Subcutaneous abdominal adipose tissue (tissue), 5 donors: Measurements from ENCODE around the gene CPSF4L.

Experiments used
- H3K27ac ChIP-seq: one replicate; pipeline ENCODE4 v1.7.0; 2013; ENCODE audit warnings: low read depth, mild to moderate bottlenecking, inconsistent platforms, low read length, moderate library complexity
- H3K27me3 ChIP-seq, 5 donors: one replicate each; pipeline ENCODE4 v1.7.0; 2013; ENCODE audit warnings: low read length in 5 of 5, inconsistent platforms in 1 of 5; ENCODE audit not compliant: control insufficient read depth in 5 of 5, insufficient read depth in 4 of 5
- H3K36me3 ChIP-seq, 5 donors: one replicate each; pipeline ENCODE4 v1.7.0; 2013; ENCODE audit warnings: low read length in 5 of 5; ENCODE audit not compliant: control insufficient read depth in 5 of 5, insufficient read depth in 5 of 5
- H3K4me1 ChIP-seq, 5 donors: one replicate each; pipeline ENCODE4 v1.7.0; 2013; ENCODE audit warnings: low read length in 5 of 5, mild to moderate bottlenecking in 3 of 5, moderate library complexity in 1 of 5; ENCODE audit not compliant: control insufficient read depth in 5 of 5, insufficient read depth in 5 of 5
- H3K4me3 ChIP-seq, 5 donors: one replicate each; pipeline ENCODE4 v1.7.0; 2013; ENCODE audit warnings: low read length in 5 of 5, low read depth in 1 of 5
- H3K9ac ChIP-seq, 5 donors: one replicate each; pipeline ENCODE4 v1.7.0; 2013; ENCODE audit warnings: low read length in 5 of 5, mild to moderate bottlenecking in 4 of 5, moderate library complexity in 3 of 5
- H3K9me3 ChIP-seq, 5 donors: one replicate each; pipeline ENCODE4 v1.7.0; 2013; ENCODE audit warnings: low read length in 5 of 5; ENCODE audit not compliant: control insufficient read depth in 5 of 5
- donor health status: healthy.
- donor health status: healthy.
- donor health status: healthy.
- donor health status: healthy.
- donor health status: healthy.

Gene CPSF4L

DNA sequence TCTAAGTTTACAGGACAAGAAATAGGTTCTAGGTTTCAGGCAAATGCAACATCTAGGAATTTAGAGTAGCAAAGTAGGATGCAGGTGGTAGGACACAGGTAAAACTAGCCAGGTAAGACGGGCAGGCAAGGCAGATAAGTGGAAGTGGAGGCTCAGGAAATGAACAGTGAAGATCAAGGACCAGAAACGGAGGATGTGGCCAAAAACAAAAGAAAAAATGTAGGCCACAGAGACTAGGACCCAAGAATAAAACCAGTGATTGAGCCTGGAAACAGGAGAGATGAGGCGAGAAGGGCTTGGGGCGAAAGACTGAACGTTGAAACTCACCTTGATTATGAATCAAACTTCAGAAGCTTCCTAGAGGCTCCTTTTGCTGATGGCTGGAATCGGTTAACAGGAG is 24.0 kb downstream of the CPSF4L start:
- Histone ChIP-seq H3K9me3 (no peaks in the 10 kb centered on the region), H3K4me1 (peaks cover 4 to 19% (median 15%) of the 10 kb centered on the region in 5 donors), H3K27me3 (no peaks in the 10 kb centered on the region), H3K27ac (no peak overlapping the region), H3K36me3 (peaks cover 15 to 36% (median 24%) of the 10 kb centered on the region in 5 donors), H3K9ac (peak overlapping the region in 2 of 5 donors; percentile 53 to 60), H3K4me3 (no peak overlapping the region)

- Histone ChIP-seq H3K4me1 (peaks cover 4 to 39% (median 32%) of the 10 kb centered on the region in 5 donors), H3K27me3 (no peaks in the 10 kb centered on the region), H3K9me3 (no peaks in the 10 kb centered on the region), H3K36me3 (peaks cover 10 to 27% (median 19%) of the 10 kb centered on the region in 5 donors), H3K4me3 (no peak overlapping the region), H3K27ac (no peak overlapping the region), H3K9ac (no peak overlapping the region)
Measured at GRCh38 chr17:73234736-73235135, 26.9 kb downstream of the CPSF4L start.

DNA sequence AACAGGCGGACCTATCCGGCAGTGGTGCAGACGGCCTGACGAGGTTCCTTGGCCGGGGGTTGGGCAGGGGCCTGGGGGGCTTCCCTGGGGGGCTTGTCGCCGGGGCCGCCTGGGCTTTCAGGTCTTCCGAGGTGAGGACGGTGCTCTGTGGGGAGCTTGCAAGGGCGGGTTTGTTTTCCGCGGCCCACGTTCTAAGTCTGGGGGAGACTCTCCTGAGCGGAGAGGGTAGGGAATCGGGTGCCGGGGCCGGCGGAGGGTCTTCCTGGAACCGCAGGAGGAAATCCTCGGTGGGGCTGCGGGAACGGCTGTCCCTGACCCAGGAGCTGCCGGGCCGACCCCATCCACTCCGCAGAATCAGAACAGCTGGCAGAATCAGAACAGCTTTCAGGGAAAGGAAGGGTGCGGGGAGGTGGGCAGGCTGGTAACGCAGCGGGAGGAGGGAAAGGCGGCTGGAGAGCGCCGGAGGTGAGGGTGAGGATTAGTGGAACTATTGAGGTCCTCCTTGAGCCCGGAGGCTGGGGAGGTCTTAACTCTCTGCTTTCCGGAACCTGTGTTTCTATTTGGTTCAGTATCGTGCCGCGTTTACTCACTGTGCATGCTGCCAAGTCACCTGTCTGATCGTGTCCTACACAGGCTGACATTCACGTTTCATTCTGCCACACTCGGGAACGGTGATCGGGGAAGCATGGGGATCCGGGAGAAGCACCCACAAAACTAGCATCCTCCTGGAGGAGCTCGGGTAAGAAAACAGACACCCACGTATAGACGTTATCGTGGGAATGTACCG is 28.9 kb downstream of the CPSF4L start:
- peak overlapping the region; percentile 85 to 99 (median 96) for H3K4me3 ChIP-seq
- H3K4me1 ChIP-seq, result peaks cover 9 to 52% (median 45%) of the 10 kb centered on the region in 5 donors
- peak overlapping the region; percentile 16 to 95 (median 92) for H3K9ac ChIP-seq
- no peaks in the 10 kb centered on the region for H3K27me3 ChIP-seq
- peak overlapping the region; percentile 74 for H3K27ac ChIP-seq
- peaks cover 10 to 23% (median 17%) of the 10 kb centered on the region in 5 donors for H3K36me3 ChIP-seq
- no peaks in the 10 kb centered on the region for H3K9me3 ChIP-seq

- H3K27me3 ChIP-seq, result no peaks in the 10 kb centered on the region
- no peaks in the 10 kb centered on the region for H3K9me3 ChIP-seq
- H3K9ac ChIP-seq, result peak overlapping the region; percentile 31 to 95 (median 92)
- peak overlapping the region; percentile 74 for H3K27ac ChIP-seq
- peaks cover 9 to 18% (median 16%) of the 10 kb centered on the region in 5 donors for H3K36me3 ChIP-seq
- H3K4me1 ChIP-seq, result peaks cover 6 to 57% (median 50%) of the 10 kb centered on the region in 5 donors
- peak overlapping the region; percentile 85 to 99 (median 96) for H3K4me3 ChIP-seq
Measured at GRCh38 chr17:73231841-73232586, 29.7 kb downstream of the CPSF4L start.

GRCh38 chr17:73231395-73231794 is 30.3 kb downstream of the CPSF4L start:
- Histone ChIP-seq H3K9me3 (no peaks in the 10 kb centered on the region), H3K27ac (peak overlapping the region; percentile 74), H3K36me3 (peaks cover 4 to 12% (median 12%) of the 10 kb centered on the region in 5 donors), H3K27me3 (no peaks in the 10 kb centered on the region), H3K4me3 (peak overlapping the region; percentile 85 to 99 (median 96)), H3K4me1 (peaks cover 6 to 63% (median 54%) of the 10 kb centered on the region in 5 donors), H3K9ac (peak overlapping the region; percentile 31 to 95 (median 84))

DNA sequence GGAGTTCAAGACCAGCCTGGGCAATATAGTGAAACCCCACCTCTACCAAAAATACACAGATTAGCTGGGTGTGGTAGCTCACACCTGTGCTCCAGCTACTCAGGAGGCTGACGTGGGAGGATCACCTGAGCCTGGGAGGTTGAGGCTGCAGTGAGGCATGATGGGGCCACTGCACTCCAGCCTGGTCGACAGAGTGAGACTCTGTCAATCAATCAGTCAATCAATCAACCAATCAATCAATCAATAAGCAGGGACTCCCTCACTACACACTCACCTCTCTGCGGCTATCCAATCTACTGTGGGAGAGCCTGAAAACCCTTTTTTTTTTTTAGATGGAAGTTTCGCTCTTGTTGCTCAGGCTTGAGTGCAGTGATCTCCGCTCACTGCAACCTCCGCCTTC is 31.6 kb downstream of the CPSF4L start:
- Histone ChIP-seq H3K27me3 (no peaks in the 10 kb centered on the region), H3K36me3 (no peaks in the 10 kb centered on the region), H3K9ac (no peak overlapping the region), H3K27ac (no peak overlapping the region), H3K9me3 (no peaks in the 10 kb centered on the region), H3K4me3 (no peak overlapping the region), H3K4me1 (peaks cover 6 to 65% (median 58%) of the 10 kb centered on the region in 5 donors)

GRCh38 chr17:73228748-73229236 is 32.9 kb downstream of the CPSF4L start:
- Histone ChIP-seq H3K9ac (peak overlapping the region in 2 of 5 donors; percentile 4 to 11), H3K27ac (peak overlapping the region; percentile 79), H3K4me1 (peaks cover 9 to 70% (median 64%) of the 10 kb centered on the region in 5 donors)

GRCh38 chr17:73227944-73228343 is 33.7 kb downstream of the CPSF4L start:
- Histone ChIP-seq H3K4me3 (peak overlapping the region in 1 of 5 donors; percentile 9), H3K36me3 (no peaks in the 10 kb centered on the region), H3K27me3 (no peaks in the 10 kb centered on the region), H3K4me1 (peaks cover 9 to 62% (median 56%) of the 10 kb centered on the region in 5 donors), H3K27ac (peak overlapping the region; percentile 43), H3K9ac (peak overlapping the region in 2 of 5 donors; percentile 20 to 49), H3K9me3 (no peaks in the 10 kb centered on the region)

More at GRCh38 chr17:73228748-73229236, 32.9 kb downstream of the CPSF4L start:
- Histone ChIP-seq H3K9me3 (no peaks in the 10 kb centered on the region), H3K36me3 (no peaks in the 10 kb centered on the region), H3K27me3 (no peaks in the 10 kb centered on the region), H3K4me3 (no peak overlapping the region)

- Histone ChIP-seq H3K27me3 (no peaks in the 10 kb centered on the region), H3K27ac (peak overlapping the region; percentile 43), H3K9ac (peak overlapping the region in 2 of 5 donors; percentile 20 to 41), H3K36me3 (no peaks in the 10 kb centered on the region), H3K4me1 (peaks cover 9 to 58% (median 54%) of the 10 kb centered on the region in 5 donors), H3K9me3 (no peaks in the 10 kb centered on the region), H3K4me3 (no peak overlapping the region)
Measured at GRCh38 chr17:73227379-73227778, 34.3 kb downstream of the CPSF4L start.
